Upper lobe of left lung (tissue), 4 donors: Measurements from ENCODE around the gene TOR3A.

ENCODE experiments used
- CTCF ChIP-seq, 6 experiments: fragments of 450-650 bp in 4 of 6; fragments of 200-600 bp in 2 of 6; sonication (generic) in 2 of 6; IDR thresholded peaks; one replicate each; pipeline ENCODE4 v1.5.1; 2016 to 2019; ENCODE audit warnings: antibody characterized with exemption in 6 of 6
- EP300 ChIP-seq, 4 donors: sonication (generic); formaldehyde crosslinking; IDR thresholded peaks; one replicate each; pipeline ENCODE4 v1.5.1; 2017; ENCODE audit warnings: antibody characterized with exemption in 4 of 4, control low read depth in 2 of 4
- POLR2A ChIP-seq, 4 donors: fragments of 450-650 bp; IDR thresholded peaks; one replicate each; pipeline ENCODE4 v1.5.1; 2016 to 2017; ENCODE audit warnings: antibody characterized with exemption in 4 of 4, mild to moderate bottlenecking in 2 of 4
- POLR2AphosphoS5 ChIP-seq, 2 donors: sonication (generic); formaldehyde crosslinking; IDR thresholded peaks; one replicate each; pipeline ENCODE4 v1.5.1; 2017; ENCODE audit warnings: antibody characterized with exemption in 2 of 2

- TF ChIP-seq CTCF (IDR thresholded peaks at IDR 0.05) (no peak), POLR2A (IDR thresholded peaks at IDR 0.05) (no peak), EP300 (IDR thresholded peaks at IDR 0.05) (no peak), POLR2AphosphoS5 (IDR thresholded peaks at IDR 0.05) (no peak)
Measured at GRCh38 chr1:179047636-179047997, 34.3 kb upstream of the TOR3A start.
